Putamen (tissue), 1 donor: ENCODE results near the gene PLK3.
"Not testable (repeated sequence)": the region's sequence is repeated elsewhere in the genome, so short reads cannot be mapped to it uniquely, and the experiment has no call there.

ENCODE experiments used
- DNase-seq: peaks from one replicate; pipeline ENCODE4 v3.0.0-alpha.2; 2016; ENCODE audit warnings: low spot score

Gene PLK3

GRCh38 chr1:44787506-44787905 lies 12.7 kb upstream of the PLK3 start:
- no peak for DNase-seq

- no peak for DNase-seq
Measured at GRCh38 chr1:44788120-44788860, 11.9 kb upstream of the PLK3 start, which contains the start of gene BEST4. BEST4 (minus strand) TSS chr1:44788170; CDS start chr1:44787705, 465 bp downstream.

GRCh38 chr1:44790968-44791801 lies 9.0 kb upstream of the PLK3 start:
- no peak for DNase-seq

DNA sequence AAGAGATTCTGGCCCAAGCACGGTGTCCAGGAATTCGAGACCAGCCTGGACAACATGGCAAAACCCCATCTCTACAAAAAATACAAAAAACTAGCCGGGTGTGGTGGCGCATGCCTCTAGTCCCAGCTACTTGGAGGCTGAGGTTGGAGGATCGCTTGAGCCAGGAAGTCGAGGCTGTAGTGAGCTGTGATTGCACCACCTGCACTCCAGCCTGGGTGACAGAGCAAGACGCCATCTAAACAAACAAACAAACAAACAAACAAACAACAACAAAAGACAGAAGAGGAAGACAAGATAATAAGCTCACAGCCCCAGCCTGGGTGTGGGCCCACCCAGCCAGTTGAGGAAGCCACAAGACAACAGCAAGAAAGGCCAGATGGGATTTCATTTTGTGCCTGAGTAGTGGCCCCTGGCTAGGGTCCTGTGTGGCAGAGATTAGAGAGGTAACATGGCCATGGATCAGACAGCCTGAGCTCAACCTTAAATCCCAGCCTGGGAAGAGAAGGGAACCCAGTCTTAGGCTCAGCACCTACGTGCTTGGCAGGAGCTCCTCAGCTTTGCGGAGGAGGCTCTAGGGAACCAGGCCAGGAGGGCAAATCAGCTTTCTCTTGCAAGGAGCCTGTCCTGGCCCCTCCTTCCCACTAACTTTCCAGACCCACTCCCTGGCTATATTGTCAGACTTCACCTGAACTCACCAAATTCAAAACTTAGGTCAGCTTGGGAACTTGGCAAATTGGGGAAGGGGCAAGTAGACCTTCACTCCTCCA lies 7.3 kb upstream of the PLK3 start:
- no peak for DNase-seq

DNA sequence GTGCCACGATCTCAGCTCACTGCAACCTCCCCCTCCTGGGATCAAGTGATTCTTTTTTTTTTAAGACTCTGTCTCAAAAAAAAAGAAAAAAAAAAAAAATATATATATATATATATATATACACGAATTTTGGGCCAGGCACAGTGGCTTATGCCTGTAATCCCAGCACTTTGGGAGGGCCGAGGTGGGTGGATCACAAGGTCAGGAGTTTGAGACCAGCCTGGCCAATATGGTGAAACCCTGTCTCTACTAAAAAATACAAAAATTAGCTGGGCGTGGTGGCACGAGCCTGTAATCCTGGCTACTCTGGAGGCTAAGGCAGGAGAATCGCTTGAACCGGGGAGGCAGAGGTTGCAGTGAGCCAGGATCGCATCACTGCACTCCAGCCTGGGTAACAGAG lies 2.3 kb upstream of the PLK3 start:
- DNase-seq: not testable (repeated sequence)

- no peak for DNase-seq
Measured at GRCh38 chr1:44798481-44799365, 1.5 kb upstream of the PLK3 start.

- DNase-seq: peak; percentile 61
Measured at GRCh38 chr1:44801491-44802305, 1.5 kb downstream of the PLK3 start.

GRCh38 chr1:44802306-44803061 lies 2.3 kb downstream of the PLK3 start:
- no peak for DNase-seq

DNA sequence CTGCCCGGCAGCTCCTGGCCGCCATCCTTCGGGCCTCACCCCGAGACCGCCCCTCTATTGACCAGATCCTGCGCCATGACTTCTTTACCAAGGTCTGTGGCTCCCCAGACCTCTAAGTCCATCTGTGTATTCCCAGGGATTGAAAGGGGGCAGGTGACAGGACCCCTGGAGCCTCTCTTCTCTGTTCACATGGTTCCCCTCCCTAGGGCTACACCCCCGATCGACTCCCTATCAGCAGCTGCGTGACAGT lies 2.8 kb downstream of the PLK3 start:
- no peak for DNase-seq

DNA sequence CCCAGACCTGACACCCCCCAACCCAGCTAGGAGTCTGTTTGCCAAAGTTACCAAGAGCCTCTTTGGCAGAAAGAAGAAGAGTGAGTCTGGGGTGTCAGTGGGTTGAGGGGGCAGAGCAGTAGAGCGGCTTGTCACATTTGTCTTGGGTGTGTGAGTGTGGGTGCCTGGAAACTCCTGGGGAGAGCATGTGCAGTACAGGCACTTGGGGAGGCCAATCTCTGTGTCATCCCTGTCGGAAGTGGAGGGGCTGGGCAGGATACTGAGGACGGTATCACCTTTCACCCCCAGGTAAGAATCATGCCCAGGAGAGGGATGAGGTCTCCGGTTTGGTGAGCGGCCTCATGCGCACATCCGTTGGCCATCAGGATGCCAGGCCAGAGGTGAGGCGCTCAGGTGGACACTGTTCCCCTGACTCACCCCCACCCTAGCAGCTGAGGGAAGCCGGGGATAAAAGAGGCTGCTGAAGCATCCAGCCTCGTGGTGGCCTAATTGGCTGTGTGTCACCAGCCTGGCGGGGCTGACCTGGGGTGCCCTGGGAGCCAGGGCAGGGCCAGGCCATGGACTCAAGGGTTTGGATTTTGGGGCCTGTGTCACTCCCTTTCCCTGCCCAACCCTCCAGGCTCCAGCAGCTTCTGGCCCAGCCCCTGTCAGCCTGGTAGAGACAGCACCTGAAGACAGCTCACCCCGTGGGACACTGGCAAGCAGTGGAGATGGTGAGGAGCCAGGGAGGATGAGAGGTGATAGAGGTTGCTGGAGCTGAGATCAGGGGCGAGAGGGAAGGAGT lies 3.3 kb downstream of the PLK3 start:
- no peak for DNase-seq

DNA sequence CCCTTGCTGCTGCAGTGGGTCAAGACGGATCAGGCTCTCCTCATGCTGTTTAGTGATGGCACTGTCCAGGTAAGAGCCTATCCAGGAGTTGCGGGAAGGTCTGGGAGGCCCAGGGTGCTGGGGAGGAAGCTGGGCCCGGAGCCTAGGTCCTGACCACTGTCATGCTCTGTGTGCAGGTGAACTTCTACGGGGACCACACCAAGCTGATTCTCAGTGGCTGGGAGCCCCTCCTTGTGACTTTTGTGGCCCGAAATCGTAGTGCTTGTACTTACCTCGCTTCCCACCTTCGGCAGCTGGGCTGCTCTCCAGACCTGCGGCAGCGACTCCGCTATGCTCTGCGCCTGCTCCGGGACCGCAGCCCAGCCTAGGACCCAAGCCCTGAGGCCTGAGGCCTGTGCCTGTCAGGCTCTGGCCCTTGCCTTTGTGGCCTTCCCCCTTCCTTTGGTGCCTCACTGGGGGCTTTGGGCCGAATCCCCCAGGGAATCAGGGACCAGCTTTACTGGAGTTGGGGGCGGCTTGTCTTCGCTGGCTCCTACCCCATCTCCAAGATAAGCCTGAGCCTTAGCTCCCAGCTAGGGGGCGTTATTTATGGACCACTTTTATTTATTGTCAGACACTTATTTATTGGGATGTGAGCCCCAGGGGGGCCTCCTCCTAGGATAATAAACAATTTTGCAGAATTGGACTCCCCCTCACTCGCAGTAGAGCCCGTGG lies 5.3 kb downstream of the PLK3 start:
- DNase-seq: no peak

- DNase-seq: no peak
Measured at GRCh38 chr1:44806025-44806703, 6.0 kb downstream of the PLK3 start.

DNA sequence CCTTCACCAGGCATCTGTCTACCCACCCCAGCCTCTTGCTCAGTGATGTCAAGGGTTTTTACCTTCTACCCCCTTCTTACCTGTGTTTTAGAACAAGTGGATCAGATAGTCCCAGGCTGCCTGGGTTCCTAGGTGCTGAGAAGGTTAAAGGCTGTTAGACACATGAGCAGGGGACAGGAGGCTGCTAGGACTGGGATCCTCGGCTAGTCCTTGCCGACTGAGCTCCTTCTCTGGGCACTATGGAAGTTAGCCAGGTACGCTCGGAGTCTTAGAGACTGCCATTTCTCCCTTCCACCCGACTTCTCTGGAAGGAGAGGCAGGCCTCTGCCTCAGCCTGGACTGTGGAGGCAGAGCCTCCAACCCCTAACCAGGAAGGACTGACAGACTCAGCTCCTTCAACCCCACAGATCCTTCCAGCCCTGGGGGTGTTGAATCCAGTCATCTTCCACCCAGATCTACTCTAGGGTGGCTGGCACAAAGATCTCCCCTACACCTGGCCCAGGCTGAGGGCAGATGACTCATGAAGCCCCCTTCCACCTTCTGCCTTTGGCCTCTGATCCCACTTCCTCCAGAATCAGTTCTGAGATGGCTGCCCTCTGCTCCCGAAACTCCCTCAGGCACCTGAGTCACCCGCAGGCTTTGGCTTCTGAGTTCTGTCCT lies 6.7 kb downstream of the PLK3 start, which contains the start of gene DYNLT4:
Gene DYNLT4, minus strand, starts transcription at position 648 of the 660 bp plus-strand sequence. CDS start 683 bp downstream, outside the sequence.
- no peak for DNase-seq

DNA sequence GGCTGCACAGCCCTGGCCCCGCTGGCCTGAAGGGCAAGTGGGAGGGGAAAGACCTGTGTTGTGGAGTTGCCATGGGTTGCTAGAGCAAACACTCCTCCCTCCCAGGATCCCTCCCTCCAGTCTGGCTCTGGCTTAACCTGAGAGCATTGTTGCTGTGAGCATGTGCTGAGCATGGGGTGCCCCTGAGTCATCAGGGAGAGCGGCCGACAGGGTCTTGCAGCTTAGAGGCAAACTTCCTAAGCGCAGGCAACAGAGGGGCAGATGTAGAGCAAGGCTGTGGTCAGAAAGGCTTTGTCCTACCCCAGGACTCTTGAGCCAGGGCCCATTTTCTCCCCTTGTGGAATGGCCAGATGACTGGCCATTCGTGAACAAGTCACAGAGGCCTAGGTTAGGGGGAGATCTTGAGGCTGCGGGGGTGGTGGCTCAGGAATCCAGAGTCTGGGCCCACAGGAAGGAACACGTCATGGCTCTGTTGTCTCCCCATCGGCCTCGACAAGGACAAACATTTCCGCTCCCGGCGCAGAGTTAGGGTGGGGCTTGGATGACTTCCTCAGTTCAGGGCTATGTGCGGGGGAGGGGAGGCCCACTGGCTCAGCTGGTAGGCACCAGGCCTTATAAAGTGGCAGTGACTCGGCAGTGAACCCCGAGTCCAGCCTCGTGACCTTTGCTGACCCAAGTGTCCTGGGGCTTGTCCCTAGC lies 7.3 kb downstream of the PLK3 start:
- peak; percentile 77 for DNase-seq

- DNase-seq: peak; percentile 73
Measured at GRCh38 chr1:44808063-44808937, 8.1 kb downstream of the PLK3 start, which contains the start of gene BTBD19. BTBD19 (plus strand) TSS chr1:44808523; CDS start chr1:44808821, 298 bp downstream.
